HG02852 (cell line): ENCODE data around the gene PSMD11.
"Not testable (repeated sequence)": the region's sequence is repeated elsewhere in the genome, so short reads cannot be mapped to it uniquely, and the experiment has no call there.

ENCODE experiments used
- ATAC-seq: cut with Tn5 transposase; IDR thresholded peaks from one replicate; pipeline ENCODE4 v1.9.1; 2021; ENCODE audit warnings: mild to moderate bottlenecking, moderate library complexity; ENCODE audit not compliant: unreplicated experiment

Gene PSMD11

DNA sequence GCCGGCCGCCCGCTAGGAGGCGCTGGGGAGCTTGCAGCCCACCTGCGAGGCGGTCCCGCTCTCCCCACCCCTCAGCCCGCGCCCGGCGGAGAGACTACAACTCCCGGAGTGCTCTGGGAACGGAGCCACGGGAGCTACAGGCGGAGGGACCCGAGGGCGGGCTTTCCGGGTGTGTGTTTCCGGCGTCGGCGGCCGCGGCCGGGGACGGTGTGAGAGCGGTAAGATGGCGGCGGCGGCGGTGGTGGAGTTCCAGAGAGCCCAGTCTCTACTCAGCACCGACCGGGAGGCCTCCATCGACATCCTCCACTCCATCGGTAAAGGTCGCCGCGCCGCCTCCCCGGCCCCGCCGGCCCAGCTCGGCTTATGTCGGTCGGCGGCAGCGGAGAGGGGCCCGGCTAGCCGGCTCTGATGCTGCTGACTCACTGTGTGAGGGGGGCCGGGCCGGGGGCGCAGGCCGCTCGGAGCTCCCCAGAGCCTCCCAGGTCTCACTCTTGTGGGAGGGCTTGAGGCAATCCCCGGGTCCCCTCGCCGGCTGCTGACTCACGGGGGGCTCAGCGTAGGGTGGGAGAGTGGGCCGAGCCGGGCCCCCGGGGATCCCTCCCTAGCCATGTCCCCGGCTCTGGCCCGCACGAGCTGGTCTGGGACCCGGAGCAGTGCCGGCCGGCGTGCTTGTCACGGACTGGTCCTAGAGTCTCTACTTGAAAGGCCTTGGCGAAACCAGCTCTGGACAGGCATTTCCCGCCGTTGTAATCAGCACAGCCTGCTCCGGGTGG is at the start of gene PSMD11:
TSS of gene PSMD11 (plus strand) at position 210 of the 773 bp plus-strand sequence. CDS start at position 224, 14 bp downstream.
- peak; percentile 92 for ATAC-seq

DNA sequence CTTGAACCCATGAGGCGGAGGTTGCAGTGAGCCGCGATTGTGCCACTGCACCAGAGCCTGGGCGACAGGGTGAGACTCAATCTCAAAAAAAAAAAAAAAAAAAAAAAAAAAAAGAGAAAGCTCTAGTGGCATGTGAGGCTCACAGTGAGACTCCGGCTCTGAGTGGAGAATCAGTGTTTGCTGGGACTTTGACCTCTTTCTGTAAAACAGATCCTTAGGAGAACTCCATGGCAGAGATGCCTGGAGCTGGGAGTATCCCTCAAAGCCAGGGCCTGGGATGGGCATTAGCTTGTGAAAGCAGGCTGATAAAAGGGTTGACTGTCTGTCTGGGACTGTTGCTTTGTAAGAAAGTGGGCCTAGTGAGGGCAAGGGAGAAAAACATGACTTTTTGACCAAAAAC is 48.0 kb upstream of the PSMD11 start:
- no peak for ATAC-seq

DNA sequence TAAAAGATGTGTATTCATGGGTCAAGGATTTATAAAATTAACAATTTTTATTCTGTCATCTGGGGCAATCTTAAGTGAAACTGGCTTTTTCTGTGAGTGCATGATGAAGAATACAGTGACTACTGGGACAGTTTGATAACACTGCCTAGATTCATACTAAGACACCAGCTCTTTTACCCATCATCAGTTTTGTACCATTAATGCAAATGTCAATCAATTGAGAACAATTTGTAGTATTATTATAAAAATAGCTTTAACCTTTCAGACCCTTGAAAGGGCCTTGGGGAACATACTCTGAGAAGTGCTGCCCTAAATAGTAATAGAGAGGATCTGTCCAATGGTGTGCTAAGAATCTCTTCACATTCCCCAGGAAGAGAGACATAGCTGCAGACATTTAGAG is 45.4 kb upstream of the PSMD11 start:
- no peak for ATAC-seq

DNA sequence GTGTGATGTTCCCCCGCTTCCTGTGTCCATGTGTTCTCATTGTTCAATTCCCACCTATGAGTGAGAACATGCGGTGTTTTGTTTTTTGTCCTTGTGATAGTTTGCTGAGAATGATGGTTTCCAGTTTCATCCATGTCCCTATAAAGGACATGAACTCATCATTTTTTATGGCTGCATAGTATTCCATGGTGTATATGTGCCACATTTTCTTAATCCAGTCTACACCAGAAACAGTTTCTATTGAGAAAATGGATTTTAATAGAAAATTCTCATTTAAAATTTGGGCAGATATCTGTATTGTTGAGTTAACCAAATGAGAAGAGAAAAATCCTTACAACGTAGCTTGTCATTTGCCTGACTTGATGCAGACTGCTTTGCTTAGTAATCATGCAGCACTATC is 34.2 kb upstream of the PSMD11 start:
- not testable (repeated sequence) for ATAC-seq

DNA sequence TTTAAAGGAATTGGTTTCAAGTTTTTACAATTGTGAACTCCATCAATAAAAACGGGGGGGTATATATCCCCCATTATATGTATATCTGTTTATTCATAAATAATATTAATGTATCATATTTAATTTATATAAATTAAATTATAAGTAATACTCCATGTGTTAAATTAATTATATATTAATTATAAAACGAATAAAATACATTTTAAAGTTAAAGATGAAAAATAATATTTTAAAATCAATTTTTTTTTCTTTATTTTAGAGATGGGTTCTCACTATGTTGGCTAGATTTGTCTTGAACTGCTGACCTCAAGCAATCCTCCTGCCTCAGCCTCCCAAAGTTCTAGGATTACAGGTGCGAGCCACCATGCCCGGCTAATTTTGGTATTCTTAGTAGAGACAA is 17.4 kb upstream of the PSMD11 start:
- ATAC-seq = no peak

DNA sequence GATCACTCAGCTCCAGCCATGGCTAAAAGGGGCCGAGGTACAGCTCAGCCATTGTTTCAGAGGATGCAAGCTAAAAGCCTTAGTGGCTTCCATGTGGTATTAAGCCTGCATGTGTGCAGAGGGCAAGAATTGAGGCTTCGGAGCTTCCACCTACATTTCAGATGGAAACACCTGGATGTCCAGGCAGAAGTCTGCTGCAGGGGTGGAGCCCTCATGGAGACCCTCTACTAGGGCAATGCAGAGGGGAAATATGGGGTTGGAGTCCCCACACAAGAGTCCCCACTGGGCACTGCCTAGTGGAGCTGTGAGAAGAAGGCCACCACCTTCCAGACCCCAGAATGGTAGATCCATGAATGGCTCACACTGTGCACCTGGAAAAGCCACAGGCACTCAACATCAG is 14.7 kb upstream of the PSMD11 start:
- no peak for ATAC-seq

DNA sequence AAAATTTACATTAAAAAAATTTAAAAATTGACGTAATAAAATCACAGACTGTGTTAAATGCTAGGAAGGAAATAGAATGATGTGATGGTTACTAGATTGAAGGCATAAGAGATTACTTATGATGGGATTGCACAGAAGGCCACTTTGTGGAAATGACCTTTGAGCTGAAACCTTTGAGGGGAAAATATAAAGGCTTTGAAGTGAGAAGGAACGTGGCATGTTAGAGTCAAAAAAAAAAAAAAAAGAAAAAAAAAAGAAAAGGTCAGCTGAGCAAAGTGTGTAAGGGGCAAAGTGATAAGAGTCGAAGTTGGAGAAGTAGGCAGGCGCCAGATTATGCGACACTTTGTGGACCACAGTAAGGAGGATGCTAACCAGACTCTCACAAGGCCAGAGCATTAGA is 3.6 kb upstream of the PSMD11 start:
- no peak for ATAC-seq

DNA sequence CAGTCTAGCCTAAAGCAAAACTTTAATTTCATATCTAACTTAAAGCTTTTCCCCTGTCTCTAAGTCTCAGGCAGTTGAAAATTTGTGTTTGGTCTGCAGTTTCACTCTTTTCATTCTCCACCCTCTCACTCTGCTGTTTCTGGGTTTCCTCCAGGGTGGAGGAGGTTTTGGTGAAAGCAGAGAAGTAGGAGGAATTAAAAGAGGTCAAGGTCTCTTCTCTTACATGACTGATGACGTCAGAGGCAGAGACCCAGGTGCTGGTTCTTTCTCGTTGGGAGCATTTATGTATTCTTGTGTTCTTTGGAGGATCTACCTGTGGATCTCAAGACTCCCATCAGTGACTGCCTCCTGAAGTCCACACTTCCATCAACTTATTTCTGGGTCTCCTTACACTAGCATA is 2.4 kb upstream of the PSMD11 start:
- no peak for ATAC-seq

DNA sequence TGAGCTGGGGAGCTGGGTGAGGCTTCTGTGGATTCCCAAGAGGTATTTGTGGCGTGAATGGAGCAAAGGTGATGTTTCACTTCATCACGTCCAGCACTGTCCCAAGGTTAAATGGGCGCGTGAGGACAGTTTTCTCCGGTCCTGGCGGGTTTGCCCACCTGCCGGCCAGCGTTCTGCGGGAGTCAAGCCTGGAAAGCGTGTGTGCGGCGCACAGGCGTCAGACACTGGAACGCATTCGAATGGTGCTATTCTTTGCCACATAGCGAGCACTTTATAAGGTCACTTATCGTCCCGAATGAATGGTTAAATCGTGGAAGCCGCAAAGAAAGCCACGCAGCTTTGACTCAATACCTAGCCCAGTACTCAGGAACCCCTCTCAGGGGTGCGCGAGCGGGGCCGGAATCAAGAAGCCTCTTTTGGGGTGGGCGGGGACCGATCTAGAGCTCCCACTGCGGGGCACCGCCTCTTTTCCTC is 446 bp upstream of the PSMD11 start:
- no peak for ATAC-seq

DNA sequence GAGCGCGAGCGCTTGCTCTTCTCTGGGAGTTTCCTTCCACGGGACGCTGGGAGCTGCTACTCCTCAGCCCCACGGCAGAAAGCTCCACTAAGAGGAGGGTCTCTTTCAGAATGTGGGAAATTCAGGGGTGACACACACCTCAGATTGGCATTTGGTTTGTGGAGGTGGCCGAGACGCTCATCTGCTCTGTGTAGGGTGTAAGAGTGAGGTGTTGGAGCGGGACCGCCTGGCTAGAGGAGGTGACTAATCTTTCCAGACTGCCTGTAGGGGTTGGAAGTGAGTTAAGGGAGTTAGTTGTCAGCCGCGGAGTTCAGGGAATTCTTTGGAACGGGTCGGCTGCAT is 735 bp downstream of the PSMD11 start:
- peak; percentile 24 for ATAC-seq

DNA sequence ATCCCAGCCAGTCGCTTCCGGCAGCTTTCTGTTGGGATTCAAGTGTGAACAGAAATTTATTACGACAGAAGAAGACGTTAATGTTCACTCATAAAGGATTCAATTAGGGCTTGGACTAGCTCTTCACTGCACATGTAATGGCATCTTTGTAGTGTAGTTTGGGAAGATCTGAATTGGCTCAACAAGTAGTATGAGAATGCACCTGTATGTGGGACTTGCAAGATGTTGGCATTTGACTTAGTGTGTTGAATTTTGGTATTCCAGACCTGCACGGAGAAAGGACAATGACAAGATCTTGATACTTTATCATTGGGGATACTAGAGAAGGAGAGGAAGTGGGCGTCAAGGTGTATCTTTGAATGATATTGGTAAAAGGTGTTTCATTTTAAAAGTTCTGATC is 1.2 kb downstream of the PSMD11 start:
- no peak for ATAC-seq

DNA sequence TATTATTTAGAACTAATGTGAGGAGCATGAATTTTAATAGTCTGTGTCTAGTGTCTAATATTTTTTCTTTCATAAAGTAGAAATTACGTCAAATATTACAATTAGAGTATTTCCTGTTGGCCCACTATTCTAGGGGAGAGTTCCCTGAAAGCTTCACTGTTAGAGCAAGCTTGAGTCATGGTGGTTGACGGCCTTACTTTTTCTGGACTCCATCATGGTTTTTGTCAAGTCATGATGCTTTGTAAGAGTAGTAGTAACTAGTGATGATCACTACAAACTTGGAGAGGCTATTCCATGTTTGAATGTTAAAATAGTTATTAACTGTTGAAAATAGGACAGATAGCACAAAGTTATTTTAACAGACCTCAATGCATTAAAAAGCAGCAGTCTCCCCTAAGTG is 1.7 kb downstream of the PSMD11 start:
- no peak for ATAC-seq

DNA sequence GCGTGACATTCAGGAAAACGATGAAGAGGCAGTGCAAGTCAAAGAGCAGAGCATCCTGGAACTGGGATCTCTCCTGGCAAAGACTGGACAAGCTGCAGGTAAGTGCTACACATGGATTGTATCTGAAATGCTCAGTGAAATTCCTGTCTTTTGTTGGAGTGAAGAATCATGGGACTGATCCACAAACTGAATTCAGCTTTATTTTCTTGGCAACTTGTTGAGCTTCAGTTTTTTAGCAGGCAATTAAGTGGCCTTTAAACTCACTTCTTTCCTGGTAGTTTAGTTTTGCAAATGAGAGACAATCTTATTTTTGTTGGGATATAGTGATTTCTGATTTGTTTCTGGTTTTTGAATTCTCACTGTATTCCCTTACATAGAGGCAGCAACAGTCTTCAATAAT is 2.6 kb downstream of the PSMD11 start:
- ATAC-seq = no peak

DNA sequence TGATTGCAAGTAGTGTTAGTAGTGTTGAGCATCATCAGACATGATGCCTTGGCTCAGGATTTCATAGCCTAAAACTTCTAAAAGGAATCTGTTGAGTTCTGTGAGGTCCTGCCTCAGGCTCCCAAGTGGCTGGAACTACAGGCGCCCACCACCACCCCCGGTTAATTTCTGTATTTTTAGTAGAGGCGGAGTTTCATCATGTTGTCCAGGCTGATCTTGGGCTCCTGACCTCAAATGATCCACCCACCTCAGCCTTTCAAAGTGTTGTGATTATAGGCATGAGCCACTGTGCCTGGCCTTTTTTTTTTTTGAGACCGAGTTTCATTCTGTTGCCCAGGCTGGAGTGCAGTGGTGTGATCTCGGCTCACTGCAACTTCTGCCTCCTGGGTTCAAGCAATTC is 5.7 kb downstream of the PSMD11 start:
- ATAC-seq = no peak

DNA sequence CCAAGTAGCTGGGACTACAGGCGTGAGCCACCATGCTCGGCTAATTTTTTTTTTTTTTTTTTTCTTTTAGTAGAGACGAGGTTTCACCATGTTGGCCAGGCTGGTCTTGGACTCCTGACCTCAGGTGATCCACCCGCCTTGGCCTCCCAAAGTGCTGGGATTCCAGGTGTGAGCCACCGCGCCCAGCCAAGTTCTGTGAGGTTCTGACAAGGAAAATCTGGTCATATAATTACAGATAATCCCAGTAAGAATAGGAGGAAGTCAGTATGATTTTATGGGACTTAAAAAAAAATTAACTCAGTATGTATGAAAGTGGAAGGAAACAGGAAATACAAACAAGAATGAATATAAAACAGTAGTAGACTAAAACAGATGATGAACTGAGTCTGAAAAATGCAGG is 6.1 kb downstream of the PSMD11 start:
- not testable (repeated sequence) for ATAC-seq

DNA sequence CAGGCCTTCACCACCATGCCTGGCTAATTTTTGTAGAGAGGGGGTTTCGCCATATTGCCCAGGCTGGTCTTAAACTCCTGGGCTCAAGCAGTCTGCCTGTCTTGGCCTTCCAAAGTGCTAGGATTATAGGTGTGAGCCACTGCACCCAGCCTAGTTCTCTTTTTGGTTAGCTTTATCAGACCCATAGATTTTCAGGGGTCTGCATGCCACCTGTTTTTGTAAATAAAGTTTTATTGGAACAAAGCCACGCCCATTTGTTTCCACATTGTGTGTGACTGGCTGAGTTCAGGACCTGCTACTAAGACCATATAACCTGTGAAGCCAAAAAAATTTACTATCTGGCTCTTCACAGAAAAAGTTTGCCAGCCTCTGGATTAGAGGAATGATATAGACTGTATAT is 7.6 kb downstream of the PSMD11 start:
- ATAC-seq = no peak

DNA sequence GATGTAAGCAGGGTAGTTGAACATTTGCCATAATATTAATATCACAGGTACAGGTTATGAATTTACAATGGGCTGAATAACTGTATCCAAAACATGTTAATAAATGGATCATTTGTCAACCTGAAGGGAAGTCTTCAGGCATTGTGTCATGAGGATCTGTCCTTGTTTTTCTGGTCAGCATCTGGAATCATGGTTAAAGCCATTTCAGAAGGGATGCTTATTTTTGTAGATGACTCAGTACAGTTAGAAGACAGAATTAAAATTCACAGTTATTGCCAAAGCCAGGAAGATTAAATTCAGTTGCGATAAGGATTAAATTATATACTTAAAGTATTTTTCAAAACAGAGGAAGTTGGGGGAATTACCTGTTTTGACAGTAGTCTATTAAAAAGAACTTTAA is 8.0 kb downstream of the PSMD11 start:
- no peak for ATAC-seq

DNA sequence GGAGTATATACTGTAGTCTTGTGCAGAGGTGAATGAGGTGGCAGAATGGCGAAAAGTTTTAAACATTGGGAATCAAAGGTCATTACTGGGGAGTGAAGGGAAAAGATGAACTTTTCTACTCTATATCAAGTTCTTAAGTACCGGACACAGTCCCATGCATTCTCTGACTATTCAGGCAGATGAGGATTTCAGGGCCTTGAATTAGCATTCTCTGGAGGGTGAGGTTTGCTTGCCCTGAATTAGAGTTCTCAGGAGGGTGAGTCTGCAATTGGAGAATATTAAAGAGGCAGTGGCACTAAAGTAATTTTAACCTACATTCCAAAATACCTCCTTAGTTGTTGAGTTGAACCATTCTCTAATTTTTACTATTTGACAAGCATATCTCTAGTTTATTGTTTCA is 9.1 kb downstream of the PSMD11 start:
- ATAC-seq = no peak

DNA sequence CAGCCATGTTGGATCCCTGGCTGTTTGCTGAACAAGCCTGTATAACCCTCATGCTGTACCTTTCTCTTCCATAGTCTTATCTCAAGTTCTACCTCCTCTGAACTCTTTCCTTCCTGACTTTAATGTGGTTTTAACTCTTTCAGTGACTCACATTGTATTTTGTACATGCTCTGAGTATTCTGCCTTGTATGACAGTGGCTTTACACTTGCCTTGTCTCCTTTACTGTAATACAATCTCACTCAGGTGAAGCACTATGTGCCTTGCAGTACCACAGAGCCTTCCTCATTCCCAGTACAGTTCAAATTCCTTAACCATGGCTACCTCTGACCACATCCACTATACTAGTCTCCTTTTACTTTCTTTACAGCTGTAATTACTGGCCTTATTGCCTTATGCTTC is 14.1 kb downstream of the PSMD11 start:
- ATAC-seq = no peak

DNA sequence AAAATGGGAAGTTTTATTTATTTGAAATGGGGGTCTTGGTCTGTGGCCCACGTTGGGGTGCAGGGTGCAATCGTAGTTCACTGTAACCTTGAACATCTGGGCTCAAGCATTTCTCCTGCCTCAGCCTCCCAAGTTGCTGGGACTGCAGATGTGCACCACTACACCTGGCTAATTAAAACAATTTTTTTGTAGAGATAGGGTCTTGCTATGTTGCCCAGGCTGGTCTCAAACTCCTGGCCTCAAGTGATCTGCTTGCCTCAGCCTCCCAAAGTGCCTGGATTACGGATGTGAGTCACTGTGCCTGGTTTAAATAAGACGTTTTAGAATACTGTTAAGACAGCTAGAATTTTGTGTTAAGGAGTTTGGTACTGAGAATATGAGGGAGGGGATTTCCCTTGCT is 15.7 kb downstream of the PSMD11 start:
- no peak for ATAC-seq

DNA sequence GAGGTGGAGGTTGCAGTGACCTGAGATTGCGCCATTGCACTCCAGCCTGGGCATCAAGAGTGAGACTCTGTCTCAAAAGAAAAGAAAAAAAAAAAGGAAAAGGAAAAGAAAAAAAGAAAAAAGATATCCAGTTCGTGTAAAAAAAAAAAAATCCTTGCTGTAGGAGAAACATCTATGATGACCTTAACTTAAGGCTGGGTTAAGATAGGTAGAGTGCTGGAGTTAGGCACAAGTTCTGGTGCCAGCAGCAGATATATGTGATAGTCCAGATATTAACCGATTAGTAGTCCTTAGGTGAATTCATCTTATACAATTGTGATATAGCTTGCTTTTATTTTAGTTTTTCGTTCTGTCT is 17.2 kb downstream of the PSMD11 start:
- ATAC-seq = no peak

DNA sequence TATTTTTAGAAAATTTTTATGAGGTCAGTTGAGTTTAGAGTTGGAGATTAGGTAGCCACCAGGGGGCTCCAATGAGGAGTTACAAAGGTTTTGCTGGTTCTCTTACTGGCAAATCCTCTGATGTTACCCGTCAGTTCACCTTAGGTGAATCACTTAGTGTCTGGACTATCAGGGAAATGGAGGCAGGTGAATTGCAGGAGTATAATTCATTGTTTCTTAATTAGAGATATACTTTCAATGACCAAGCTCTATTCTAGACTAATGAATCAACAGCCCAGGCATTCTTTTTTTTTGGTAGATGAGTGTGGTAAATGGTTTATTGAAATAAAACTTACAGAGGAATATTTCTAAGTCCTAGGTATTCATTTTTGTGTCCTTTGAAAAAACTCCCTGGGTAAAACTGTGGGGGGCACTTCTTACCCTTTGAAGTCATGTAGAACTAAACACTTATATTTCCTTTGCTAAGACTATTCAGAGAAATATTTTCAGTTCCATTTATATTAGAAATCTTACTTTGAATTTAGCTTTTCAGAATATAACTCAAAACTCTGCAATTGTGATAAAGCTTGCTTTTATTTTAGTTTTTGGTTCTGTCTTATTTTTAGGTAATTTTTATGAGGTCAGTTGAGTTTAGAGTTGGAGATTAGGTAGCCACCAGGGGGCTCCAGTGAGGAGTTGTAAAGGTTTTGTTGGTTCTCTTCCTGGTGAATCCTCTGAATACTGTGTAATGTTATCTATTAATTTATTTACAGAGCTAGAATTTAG is 17.7 kb downstream of the PSMD11 start:
- ATAC-seq = no peak

DNA sequence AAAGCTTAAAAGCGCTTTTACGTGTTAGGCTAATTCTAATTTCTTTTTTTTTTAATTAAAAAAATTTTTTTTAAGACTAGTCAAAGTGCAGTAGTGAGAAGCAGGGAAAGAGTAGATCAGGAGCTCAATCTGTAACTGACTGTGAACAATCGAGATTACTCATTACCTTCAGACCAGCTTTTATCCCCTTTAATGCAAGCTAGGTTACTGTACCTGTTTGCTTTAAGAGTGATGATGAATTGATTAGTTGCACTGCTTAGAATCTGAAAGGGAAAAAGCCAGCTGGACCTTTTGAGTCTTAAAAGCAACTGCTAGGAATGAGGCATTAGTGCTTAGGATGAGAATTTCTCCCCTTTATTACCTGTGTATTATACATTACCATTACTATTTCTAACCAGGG is 19.0 kb downstream of the PSMD11 start:
- no peak for ATAC-seq
